ENCODE results near the gene XRCC3.

The XRCC3 gene

DNA sequence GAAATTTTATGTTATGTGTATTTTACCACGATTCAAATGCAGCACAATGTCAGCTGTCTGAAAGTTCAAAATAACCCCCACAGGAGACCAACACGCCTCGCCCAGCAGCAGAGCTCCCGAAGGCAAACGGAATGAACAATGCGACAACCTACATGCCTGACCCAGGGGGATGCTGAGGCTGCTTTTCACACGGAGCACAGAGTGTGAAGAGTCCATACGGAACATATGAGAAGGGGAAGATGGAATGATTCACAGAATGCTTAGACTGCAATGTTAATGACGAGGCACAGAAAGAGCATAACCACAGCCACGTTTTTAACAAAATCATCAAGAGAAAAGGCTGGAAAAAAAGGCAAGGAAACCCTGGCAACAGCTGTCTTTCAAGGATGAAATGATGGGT is 22.9 kb upstream of the XRCC3 start:
- no peak for DNase-seq

DNA sequence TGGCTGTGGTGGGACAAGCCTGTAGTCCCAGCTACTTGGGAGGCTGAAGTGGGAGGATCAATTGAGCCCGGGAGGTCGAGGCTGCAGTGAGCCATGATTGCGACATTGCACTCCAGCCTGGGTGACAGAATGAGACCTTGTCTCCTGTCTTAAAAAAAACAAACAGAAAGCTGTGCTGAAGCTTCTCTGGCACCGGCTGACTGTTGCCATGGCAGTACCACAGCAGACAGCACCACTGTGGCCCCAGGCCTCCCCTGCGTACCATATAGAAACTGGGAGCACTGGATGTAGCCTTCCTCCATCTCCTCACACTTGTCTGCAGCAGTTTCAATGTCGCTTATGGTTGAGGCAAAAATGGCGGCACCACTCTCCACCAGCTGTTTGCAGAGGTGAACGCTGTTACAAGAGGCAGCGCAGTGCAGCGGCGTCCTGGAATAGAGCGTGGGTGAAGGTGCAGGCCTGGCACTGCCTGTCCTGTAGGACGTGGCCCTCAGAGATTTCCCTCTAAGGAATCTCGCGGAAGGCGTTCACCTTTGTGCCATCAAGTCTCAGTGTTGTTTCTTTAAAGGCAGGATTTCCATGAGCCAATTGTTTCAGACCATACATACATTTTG is 22.3 kb upstream of the XRCC3 start:
- DNase-seq, result no peak

DNA sequence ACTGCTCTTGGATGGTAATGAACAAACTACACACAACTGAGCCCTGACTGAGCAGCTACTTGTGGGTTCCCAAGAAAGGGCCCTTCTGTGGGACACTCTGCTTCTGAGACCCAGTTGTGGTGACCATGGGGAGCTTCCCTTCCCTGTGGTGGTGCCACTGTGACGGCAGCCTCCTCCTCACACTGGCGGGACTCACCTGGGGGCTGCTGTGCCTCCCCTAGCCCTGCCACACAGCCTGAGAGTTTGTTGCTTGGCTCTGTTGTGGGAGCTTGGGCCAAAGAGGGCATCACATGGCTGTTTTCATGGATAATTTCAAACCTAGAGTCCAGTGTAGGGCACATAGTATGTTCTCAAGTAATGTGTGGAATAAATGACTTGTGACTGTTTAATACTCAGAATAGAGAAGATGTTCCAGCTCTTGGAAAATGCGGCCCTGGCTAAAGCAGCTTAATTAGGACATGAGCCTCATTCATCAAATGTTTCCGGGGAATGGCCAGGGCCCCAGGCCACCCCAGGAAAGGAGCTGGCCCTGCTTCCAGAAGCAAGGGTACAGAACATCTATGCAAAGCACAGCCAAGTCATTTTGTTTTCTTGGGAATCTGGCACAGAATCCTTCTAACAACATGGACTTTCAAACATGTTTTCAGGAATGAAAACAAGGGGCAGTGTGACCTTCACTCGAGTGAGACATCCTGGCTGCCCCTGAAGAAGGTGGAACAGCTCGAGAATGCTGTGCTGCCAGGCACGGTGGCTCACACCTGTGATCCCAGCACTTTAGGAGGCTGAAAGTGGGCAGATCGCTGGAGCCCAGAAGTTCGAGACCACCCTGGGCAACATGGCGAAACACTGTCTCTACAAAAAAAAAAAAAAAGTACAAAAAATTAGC is 21.5 kb upstream of the XRCC3 start:
- no peak for DNase-seq

DNA sequence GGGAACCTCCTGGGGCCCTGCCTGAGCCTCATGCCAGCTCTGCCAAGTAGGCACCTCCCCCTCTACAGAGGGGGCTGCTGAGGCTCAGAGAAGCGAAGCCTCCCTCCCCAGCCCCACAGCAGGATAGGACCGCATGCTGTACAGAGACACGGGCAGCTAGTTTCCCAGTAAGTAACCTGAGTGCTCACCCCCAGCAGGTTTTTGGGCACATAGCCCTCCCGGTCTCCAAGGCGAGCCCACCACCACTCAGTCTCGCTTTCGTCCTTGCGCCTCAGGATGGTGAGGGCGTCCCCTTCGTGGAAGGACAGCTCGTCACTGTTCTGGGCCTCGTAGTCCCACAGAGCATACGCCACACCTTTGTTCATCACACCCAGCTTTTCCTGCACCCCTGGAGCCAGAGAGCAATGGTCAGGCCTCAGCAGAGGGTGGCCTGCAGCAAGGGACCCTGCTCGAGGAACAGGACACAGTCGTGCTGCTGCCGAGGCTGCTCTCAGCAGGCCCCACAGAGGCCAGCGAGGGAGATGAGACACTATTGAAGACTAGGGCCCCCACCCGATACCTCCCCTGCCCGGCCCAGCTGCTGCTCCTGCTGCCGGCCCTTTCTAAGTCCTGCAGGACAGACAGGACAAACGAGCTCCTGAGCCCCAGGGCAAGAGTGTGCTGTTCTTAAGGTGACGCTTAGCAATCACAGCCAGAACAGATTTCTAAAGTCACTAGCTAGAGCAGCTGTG is 20.7 kb upstream of the XRCC3 start:
- DNase-seq, result no peak

DNA sequence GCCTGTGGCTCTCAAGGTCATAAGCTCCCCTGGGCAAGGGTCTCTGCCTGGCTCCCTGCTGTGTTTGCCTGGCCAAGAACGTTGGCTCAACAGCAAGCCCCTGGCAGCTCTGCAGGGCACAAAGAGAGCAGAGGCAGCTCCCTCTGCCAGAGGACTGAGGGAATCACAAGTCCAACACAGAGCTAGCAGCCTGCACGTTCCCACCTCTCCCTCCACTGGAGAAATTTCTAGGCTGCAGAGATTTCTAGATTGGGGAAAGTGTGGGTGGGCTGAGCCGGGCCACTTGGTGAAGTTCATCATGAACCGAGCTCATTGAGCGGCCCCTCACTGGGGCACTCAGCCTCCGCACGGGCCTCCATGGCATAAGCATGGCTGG is 20.2 kb upstream of the XRCC3 start:
- no peak for DNase-seq

DNA sequence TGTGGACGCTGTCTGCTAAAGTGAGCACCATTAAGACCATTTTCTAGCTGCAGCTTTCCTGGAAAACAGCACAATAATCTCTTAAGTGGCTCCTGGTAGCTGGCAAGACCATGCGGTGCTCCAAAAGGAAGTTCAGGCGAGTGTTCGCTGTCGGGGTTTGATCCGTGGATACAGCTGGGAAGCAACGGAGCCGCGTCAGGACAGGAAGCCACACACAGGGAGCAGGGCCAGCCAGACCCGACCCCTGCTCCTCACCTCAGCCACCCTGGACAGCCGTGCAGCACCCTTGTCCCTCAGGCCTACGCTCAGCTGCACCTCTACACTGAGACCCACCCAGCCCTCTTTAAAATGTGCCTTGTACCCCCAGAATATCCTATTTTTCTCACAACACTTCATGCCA is 19.8 kb upstream of the XRCC3 start:
- DNase-seq, result no peak

DNA sequence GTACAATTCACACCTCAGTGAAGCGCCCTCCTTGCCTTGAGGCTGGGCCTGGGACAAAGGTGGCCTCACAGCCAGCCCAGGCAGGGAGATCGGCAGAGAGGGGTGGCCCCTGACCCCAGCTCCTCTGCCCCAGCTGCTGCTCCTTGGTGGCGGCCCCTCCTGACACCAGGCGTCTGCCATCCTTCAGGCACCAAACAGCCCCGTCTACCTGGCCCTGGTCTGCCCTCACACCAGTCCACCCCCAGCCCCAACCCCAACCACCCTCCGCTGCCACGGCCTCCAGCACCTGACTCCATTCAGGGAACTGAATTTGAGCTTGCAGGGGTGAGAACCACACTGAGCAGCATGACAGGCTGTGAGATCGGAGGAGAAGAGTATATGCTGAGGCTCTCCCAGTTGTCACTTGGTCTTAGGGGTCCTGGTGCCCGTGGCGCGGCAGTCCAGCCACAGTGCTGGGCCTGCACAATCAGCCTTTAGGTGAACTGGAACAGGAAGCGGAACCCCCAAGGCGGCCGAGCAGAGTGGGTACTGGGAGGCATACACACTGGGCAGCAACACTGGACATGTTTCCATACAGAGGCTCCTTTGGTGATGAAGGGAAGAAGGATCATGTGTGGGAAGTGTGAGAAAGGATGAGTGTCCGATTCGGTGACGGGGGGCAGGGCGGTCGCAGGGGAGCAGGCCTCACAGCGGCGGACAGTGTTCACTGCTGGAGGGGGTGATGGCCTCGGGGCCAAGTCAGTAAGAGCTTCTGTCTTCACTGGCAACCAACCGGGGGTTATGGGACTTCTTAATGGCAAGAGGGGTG is 19.0 kb upstream of the XRCC3 start:
- DNase-seq, result no peak

DNA sequence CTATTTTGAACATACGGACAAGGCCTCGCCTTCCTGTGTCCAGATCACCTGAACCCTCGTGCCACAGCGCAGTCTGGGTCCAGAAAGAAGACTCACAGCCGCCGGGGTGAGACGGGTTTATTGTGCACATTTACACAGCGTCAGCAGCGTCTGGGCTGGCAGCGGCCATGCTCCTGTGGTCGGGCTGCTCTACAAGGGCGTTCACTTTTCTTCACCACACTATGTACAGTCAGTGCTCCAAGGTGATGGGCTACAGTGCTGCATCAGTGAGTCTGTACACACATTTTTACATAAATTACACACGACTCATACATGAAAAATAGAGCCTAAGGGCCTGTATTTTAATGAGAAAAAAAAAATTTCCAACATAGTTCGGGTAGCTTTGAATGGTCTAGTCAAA is 18.4 kb upstream of the XRCC3 start:
- DNase-seq, result no peak

DNA sequence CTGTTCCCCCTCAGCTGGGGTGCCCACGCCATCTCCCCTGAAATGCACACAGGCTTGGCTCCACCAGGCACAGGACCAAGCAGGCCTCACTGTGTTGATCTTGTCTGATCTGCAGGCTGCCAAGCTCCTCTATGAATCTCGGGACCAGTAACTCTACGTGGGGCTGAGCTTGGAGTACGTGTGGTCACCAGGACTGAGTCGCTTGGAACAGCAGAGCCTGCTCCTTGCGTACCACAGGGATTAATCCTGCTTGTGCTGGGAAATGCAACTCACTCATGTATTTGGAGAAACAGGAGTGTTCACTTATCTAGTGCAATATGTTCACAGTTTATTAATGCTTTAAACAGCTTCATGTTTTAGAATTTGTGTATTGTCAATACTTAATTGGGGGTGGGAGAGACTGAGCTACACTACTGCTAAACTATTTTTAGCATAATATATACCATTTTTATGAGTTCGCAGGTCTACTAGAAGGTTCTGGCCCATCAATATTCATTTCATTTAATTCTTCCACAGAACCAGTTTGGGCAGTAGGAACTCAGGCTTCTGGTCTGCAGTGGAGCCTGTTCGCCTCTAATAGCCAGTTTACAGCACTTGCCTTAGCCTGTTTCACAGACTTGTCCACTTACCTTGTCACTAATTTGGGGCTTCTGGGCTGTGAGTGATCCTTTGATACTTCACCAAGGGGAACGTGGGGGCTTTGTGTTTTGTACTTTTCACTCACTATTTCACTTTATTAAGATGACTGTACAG is 17.8 kb upstream of the XRCC3 start:
- DNase-seq, result no peak

DNA sequence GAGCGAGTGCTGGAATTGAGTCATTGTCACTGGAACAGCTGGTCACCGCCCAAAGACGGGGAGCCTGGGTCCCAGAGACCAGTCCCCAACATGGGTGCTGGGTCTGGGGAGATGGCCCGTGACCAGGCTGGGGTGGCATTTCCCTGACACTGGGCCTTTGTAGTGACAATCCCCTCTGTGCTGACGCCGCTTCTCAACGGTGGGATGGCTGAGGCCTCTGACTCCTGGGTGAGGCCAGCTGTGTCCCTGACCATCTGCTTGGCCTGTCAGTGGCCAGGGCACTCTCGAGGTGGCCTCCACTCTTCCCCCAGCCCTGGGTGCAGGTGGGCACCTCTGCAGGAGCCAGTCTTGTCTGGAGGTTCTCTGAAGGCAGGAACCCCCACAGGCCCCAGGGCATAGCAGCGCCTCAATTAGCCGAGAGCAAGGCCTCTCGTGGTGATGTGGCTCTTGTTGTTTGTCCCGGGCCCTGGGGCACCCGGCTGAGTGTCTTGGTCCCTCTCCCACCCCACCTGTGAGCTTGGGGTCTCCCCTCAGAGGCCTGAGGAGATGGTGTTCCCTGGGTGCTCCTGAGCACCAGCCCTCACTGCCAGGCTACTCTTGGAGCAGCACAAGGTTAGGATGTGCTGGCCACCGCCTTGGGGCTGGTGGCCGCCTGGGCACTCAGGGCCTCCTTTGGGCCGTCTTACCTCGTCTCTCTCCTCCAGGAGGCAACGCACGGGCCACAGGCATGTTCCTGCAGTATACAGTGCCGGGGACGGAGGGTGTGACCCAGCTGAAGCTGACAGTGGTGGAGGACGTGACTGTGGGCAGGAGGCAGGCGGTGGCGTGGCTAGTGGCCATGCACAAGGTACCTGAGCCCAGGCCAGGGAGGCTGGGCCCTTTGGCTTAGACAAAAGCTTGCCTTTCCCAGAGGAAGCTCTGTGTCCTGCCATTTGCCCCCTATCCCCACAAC is 16.9 kb upstream of the XRCC3 start:
- DNase-seq, result no peak

DNA sequence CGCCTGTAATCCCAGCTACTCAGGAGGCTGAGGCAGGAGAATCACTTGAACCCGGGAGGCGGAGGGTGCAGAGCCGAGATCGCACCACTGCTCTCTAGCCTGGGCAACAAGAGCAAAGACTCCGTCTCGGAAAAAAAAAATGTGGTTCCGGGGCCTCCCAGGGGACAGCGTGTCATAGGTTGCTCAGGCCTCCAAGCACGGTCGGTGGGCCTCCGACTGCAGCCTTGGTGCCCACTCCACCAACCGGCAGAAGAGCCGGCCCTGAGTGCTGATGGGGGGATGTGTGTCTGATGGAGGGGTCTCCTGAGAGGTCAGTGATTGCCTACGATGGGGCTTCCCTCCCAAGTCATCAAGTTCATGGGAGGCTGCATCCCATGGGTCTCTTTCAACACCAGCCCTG is 16.2 kb upstream of the XRCC3 start:
- no peak for DNase-seq

DNA sequence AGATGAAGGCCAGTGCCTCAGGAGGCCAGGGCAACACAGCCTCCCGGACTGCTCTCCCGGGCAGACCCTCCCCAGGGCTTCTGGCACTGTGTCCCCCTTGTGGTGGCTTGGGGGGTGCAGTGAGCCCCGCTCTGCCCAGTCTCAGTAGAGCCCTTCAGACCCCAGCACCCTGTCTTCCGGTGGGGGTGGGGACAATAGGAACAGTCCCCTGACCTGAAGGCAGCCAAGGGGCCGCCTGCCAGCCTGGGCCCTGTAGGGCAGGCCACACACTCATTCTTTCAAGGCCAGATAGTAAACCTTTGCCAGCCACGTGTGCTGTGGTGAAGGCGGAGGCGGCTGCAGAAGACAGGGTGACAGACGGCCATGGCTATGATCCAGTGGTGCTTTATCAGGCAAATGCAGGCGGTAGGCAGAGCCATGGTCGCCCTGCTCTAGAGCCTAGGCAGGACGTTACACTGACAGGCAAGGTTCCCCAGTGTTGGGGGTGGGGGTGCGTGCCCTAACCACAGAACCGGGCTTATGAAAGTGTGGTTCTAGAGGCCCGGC is 15.3 kb upstream of the XRCC3 start:
- DNase-seq, result no peak

DNA sequence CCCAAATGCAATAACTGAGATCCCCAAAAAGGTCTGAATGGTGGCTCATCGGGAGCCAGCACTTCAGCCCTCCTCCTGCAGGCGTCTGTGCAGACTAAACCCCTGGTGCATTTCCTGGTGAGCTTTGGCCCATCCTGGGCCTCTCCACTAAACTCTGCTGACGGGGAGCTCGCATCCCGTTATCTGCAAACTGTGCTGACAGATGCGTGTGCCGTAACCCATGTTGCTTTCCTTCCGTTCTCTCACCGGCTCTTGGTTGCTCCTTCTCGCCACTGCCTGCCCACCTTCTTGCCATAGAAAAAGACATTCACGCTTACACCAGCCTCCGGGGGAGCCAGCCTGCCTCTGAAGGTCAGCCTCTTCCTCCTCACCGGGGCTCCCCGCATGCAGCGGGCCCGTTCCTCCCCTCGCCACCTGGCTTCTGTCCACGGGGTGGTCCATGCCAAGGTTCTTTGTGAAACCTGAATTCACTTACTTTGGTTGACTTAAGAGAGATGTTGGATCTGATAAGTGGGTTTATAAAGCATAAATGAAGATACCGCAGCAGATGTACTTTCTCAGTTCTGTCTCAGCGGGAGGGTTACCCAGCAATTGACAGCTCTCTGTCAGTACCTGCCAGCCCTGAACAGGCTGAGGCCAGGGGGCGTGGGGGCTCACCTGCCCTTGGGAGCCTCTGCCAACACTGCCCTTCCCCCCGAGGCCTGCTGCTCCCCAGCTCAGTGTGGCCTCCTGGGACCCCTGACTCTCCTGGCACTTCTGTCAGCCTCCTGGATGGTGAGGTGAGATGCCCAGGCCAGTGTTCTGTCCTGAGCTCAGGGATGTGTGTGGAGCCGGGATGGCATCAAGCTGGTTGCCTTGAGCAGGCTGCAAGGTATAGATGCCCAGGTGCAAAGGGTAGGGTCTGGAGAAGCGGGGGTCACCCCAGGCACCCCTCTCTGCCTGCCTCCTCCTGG is 14.5 kb upstream of the XRCC3 start:
- no peak for DNase-seq

DNA sequence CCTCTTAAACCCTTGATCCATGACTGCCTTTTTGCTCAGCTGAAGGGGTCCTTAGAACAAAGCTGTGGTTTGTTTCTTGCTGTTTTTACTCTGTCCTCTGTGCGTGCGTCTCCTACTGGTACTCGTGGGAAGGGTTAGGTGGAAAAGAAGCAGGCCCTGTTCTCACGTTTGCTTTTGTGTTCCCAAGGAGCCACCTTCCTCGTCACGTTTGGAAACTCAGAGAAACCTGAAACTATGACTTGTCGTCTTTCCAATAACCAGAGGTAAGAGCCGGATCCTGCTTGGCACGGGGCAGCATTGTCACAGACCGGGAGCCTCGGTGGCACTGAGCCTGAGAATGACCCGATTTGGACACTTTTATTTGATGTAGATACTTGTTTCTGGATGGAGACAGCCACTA is 13.5 kb upstream of the XRCC3 start:
- no peak for DNase-seq

DNA sequence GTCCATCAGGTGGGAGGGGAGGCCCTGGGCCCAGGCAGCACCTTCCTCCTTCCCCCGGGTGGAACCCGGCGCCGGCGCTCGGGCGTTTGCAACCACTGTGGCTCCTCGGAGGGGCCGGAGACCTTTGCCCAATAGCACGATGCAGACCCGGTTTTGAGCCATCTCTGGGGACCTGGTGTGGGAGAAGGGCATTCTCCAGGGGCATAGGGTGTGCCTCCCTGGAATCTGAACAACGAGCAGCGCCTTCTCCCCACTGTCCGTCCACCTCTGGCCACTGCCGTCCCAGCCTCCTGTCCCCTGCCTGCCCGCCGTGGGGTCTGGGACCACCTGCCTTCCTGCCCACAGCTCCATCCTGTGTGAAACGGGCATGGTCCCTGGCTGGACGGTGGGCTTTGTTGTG is 12.9 kb upstream of the XRCC3 start:
- no peak for DNase-seq

DNA sequence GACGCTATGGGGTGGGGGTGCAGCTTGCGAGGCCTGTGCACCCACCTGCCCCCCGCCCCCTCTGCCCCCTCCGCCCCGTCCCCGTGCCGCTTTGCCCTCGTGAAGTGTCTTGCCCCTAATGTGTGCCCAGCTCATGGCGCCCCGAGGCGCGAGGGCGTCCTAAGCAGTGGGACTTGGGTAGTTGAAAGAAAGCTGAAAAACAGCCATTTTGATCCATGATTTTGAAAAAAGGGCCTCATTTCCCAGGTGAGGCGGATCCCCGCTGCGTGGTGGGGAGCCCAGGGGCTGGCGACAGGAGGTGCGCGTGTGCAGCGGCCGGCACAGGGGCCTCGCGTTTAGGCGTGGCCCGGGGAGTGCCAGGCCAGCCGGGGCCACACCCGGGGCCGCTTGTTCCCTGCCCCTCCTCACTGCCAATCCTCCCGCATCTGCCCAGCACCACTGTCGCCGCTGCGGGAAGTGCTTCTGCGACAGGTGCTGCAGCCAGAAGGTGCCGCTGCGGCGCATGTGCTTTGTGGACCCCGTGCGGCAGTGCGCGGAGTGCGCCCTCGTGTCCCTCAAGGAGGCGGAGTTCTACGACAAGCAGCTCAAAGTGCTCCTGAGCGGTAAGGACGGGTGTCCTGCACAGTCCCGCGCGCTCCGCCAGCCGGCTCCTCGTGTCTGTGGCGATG is 12.2 kb upstream of the XRCC3 start:
- no peak for DNase-seq

DNA sequence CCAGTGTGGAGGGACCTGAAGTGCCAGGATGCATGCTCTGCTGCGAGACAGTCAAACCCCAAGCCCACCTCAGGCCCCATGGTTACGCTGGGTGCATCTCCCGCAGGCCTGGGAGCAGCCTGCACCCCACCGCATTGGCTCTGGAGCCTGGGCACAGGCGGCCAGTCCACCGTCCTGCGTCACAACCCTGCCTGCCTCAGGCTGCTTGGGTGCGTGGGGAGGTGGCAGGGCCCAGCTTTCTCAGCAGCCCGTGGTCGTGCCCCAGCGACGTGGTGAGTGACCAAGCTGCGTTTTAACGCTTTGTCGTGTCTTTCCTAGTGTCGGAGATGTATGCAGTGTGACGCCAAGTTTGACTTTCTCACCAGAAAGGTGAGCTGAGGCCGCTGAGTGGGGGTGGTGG is 11.2 kb upstream of the XRCC3 start:
- no peak for DNase-seq

DNA sequence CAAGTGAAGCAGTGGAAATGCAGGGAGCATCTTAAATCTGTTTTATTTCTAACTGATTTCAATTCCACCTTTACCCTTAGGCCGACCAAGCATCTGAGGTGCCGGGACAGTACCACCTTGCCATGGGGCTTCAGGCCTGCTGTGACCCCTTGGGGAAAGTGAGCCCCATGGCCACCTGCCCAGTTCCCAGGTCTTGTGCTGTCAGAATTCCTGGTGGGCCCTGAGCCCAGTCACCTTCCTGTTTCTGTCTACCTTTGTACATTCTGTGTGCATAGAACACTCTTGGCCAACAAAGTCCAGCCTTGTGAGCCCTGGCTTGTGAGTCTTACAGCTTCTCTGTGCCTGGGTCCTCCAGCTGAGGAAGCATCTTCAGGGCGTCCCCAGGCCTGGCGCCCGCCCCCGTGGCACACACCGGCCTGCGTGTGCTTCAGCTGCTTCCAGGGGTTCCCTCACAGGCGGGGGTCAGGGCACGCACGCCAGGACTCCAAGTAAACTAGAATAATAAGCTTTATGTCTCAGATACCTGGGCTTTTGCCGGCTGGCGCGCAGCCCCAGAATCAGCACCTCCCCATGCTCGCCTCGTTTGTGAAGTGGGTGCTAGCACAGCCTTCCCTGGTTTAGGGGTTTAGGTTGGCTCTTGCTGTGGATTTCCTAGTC is 10.6 kb upstream of the XRCC3 start:
- no peak for DNase-seq
